Right cardiac atrium (tissue), 5 donors: ENCODE measurements around the gene STARD3. TPM values are rescaled to one million over a fixed set of nuclear protein-coding genes. Genes with fewer than 3 reads are reported as not detected.

Experiments used
- ATAC-seq, 2 donors: fragments of 200-7000 bp; cut with Tn5 transposase; one replicate each; pipeline versions ENCODE4 v1.8.0 to v1.9.1; 2020; ENCODE audit warnings: moderate library complexity in 2 of 2, mild to moderate bottlenecking in 1 of 2
- DNase-seq, 3 donors: peaks; one replicate each; pipeline ENCODE4 v3.0.0-alpha.2; 2020
- H3K27ac ChIP-seq: one replicate; pipeline ENCODE4 v1.5.1; 2013; ENCODE audit warnings: mild to moderate bottlenecking, low read length, control low read depth, moderate library complexity
- H3K27me3 ChIP-seq: one replicate; pipeline ENCODE4 v1.6.1; 2013; ENCODE audit not compliant: control insufficient read depth, insufficient read depth
- H3K4me1 ChIP-seq: one replicate; pipeline ENCODE4 v1.6.1; 2013; ENCODE audit warnings: low read length; ENCODE audit not compliant: control insufficient read depth, insufficient read depth
- H3K4me3 ChIP-seq: one replicate; pipeline ENCODE4 v1.5.1; 2013; ENCODE audit warnings: low read length, control low read depth
- H3K9me3 ChIP-seq: one replicate; pipeline ENCODE4 v1.6.1; 2013; ENCODE audit warnings: low read length; ENCODE audit not compliant: control insufficient read depth
- WGBS: extraction: QIAGEN DNeasy Blood & Tissue Kit; methylation state at CpG from one replicate; pipeline ENCODE4 v1.1.7; 2013; 5-methylcytosine and 5-hydroxymethylcytosine counted together
- intact Hi-C, 4 donors: fragments of 100-400 bp; cut with DNase I; formaldehyde crosslinking; loops; one replicate each; pipeline versions ENCODE4 v1.11.0 to v1.14.0; 2022 to 2023
- polyA plus RNA-seq: library from polyadenylated mRNA; stranded (reverse); fragments of 200-250 nt; gene quantifications from one replicate; pipeline ENCODE4 v1.2.3, GENCODE V29; 2013
- total RNA-seq, 4 donors: library from RNA; stranded (reverse); fragmentation: NEBNext Ultra II Directional; extraction: Animal tissue kit (Norgen Biotek cat#: 25700); gene quantifications; one replicate each; pipeline ENCODE4 v1.2.1, GENCODE V29; 2021
- donor health status: healthy with polysubstance abuse.
- donor health status: DM: no; HTN: yes; CAD: no.
- donor health status: DM: no; HTN: no; CAD: no.
- donor health status: DM: no; HTN: yes; CAD: no; lungs with severe emphysema.
- donor health status: DM: yes; HTN: yes; CAD: no.

STARD3 gene
- total and polyA plus RNA-seq, 5 donors = 19.2 to 26.2 (median 22.7) TPM

DNA sequence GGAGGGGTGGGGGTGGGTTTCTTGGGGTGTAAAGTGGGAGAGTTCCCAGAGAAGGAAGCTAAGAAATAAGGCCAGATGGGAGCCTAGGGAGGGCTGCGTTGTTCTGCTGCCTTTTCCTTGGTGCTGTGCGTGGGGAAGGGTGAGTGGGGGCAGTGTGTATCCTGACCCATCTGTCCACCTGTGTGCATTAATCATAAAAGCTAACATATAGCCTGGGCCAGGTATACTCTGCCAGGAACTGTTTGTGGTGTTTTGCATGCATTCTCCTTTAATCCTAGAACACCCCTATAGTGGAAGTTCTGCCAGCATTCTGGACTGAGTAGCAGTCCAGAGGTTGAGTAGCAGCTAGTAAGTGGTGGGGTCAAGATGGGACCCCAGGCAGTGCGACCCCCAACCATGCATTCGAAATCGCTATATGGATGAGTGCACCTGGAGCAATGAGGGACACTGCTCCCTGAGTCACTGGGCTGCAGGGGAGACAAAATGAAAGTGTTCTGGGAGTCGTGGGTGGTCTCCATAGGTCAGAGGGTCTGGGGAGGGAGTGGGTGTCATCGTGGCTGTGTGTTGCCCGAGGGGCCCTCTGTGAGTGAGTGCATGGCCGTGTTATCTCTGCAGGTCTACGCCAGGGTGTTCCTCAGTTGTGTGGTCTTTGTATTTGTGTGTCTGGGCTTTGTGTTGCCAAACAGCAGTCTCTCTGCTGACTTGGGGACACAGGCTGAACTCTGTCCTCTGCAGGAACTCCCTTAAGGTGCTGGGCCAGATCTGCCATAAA, 64.3 kb downstream of the STARD3 start:
- WGBS = 33% methylated on average over 10 of the region's 10 CpGs
- no peaks in the 10 kb centered on the region for H3K27me3 ChIP-seq
- intact Hi-C loops = loop anchor here in 1 of 4 donors (10.0 kb wide), 1 partner anchor 56 kb away; no protein-coding TSS in a partner anchor
- peaks cover 12% of the 10 kb centered on the region for H3K4me1 ChIP-seq
- ATAC-seq = no peak
- H3K27ac ChIP-seq = peak overlapping the region; percentile 49
- peak overlapping the region; percentile 91 for H3K4me3 ChIP-seq
- H3K9me3 ChIP-seq = no peaks in the 10 kb centered on the region
- DNase-seq = peak in 1 of 3 donors; percentile 26

DNA sequence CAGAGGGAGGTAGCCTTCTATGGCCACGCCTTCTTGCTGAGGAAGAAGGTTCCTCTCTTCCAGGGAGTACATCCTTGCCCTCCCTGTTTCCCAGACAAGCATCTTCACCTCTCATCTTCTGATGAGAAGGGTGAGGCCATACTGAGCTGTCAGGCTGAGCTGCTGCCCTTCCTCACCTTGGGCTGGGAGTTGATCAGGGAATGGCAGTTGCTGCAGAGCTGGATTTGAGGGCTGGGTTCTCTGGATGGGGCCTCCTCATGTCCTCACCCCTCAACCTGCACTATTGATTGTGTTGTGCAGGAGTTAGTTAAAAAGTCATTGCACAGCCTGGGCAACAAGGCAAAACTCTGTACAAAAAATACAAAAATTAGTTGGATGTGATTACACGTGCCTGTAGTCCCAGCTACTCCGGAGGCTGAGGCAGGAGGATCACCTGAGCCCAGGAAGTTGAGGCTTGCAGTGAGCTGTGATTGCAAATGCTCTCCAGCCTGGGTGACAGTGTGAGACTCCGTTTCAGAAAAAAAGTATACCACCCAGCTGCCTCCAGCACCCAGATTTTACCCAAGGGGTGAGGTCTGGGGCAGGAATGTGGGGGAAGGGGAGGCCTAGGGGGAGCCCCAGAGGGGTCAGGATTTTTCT, 65.0 kb downstream of the STARD3 start:
- Histone ChIP-seq H3K27me3 (no peaks in the 10 kb centered on the region), H3K4me1 (peaks cover 12% of the 10 kb centered on the region), H3K27ac (peak overlapping the region; percentile 49), H3K9me3 (no peaks in the 10 kb centered on the region), H3K4me3 (no peak overlapping the region)
- ATAC-seq (no peak), DNase-seq (no peak)
- intact Hi-C loops = loop anchor here in 1 of 4 donors (10.0 kb wide), 1 partner anchor 57 kb away; no protein-coding TSS in a partner anchor
- WGBS = 57% methylated on average over 4 of the region's 4 CpGs

DNA sequence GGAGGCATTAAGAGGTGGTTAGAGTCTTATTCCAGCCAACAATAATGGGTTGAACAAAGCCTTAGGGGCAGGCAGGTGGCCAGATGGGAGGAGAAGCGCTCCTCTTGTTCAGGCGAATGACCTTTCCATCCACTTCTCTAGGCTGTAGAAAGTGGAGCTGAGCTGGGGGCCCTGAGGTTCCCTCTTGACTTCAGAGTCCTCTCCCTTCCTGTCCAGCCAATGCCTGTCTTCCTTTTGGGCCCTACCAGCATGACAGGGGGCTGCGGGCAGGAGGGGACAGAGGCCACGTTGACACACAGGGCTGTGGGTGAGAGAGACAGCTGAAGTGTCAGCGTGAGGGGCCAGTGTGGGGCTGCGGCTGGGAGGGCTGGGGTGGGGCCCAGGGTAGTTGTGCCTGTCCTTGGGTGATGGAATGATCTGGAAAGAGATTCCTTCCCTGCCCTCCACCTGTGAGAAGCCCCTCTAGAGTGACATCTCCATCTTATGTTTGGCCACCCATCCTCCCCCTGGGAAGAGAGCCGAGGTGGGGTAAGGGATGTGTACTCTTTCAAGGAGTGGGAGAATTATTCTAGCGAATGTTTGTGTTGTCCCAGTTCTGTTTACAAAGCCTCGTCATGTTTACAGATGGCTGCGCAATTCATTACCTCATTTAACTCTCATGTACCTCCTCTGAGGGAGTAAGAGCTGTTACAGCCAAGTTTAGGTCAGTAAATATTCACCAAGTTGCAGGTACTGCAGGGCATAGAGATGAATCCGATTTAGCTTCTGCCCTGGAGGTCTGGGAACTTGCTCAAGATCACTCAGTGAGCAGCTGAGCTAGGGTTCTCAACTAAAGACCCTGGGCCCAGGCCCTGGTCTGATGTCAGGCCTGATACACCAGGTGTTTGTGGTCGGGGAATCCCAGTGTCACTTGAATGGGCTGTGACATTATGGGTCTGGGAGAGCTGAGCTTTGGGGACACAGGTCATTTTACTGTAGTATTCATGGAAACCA, 66.3 kb downstream of the STARD3 start:
- Histone ChIP-seq H3K9me3 (no peaks in the 10 kb centered on the region), H3K27ac (peak overlapping the region; percentile 49), H3K4me1 (peaks cover 12% of the 10 kb centered on the region), H3K4me3 (no peak overlapping the region), H3K27me3 (no peaks in the 10 kb centered on the region)
- WGBS = 53% methylated on average over 12 of the region's 12 CpGs
- peak in 1 of 2 donors; percentile 33 for ATAC-seq
- peak in 2 of 3 donors; percentile 28 to 71 for DNase-seq
- intact Hi-C loops = loop anchor here in 1 of 4 donors (10.0 kb wide), 1 partner anchor 58 kb away; no protein-coding TSS in a partner anchor

- no peak overlapping the region for H3K4me3 ChIP-seq
- H3K27me3 ChIP-seq = no peaks in the 10 kb centered on the region
- peaks cover 12% of the 10 kb centered on the region for H3K4me1 ChIP-seq
- ATAC-seq = no peak
- H3K9me3 ChIP-seq = no peaks in the 10 kb centered on the region
- no peak for DNase-seq
- intact Hi-C loops = loop anchor here in 1 of 4 donors (10.0 kb wide), 1 partner anchor 59 kb away; no protein-coding TSS in a partner anchor
- H3K27ac ChIP-seq = peak overlapping the region; percentile 49
- WGBS = 87% methylated on average over 5 of the region's 5 CpGs
These were observed 67.0 kb downstream of the STARD3 start for GRCh38 chr17:39703913-39704312.

DNA sequence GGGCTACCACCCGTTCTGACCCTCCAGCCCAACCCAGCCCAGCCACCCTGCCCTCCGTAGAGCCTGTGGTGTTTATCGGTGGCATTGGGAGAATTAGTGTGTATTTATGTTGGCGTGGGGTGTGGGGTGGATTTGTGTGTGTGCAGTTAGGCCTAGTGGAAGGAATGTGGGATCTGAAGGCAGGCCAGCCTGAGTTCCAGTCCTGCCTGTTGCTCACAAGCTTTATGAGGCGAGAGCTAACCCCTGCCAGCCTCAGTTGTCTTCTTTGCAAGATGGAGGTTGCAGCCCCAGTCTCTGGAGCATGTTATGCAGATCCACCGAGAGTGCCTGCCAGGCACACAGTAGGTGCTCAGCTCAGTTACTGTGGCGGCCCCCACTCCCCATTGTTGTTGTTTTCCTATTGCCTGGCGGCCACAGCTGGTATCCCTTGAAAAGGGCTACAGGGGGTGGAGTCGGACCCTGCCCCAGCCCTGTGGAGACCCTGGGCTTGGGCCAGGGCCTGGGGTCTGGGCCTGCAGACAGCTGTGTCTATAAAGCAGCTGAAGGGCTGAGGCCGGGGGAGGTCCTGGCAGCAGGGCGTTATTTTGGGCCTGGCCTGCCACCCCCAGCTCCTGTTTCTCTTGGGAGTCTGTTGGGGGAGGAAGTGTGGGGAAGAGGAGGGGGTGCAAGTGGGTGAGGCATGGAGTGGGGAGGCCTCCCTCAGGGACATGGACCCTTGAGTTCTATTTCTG, 68.0 kb downstream of the STARD3 start:
- no peak overlapping the region for H3K4me3 ChIP-seq
- ATAC-seq = peak; percentile 5 to 7
- intact Hi-C loops = loop anchor here in 1 of 4 donors (10.0 kb wide), 1 partner anchor 60 kb away; no protein-coding TSS in a partner anchor
- H3K27ac ChIP-seq = peak overlapping the region; percentile 84
- WGBS = 39% methylated on average over 11 of the region's 11 CpGs
- H3K9me3 ChIP-seq = no peaks in the 10 kb centered on the region
- H3K4me1 ChIP-seq = peaks cover 12% of the 10 kb centered on the region
- peak in 1 of 3 donors; percentile 66 for DNase-seq
- no peaks in the 10 kb centered on the region for H3K27me3 ChIP-seq

- DNase-seq (peak in 1 of 3 donors; percentile 71), ATAC-seq (peak; percentile 15 to 36)
- Histone ChIP-seq H3K4me1 (peaks cover 12% of the 10 kb centered on the region), H3K9me3 (no peaks in the 10 kb centered on the region), H3K27ac (peak overlapping the region; percentile 84), H3K27me3 (no peaks in the 10 kb centered on the region), H3K4me3 (no peak overlapping the region)
- intact Hi-C loops = loop anchor here in 1 of 4 donors (10.0 kb wide), 1 partner anchor 61 kb away; no protein-coding TSS in a partner anchor
- WGBS = 65% methylated on average over 12 of the region's 12 CpGs
These were observed 68.9 kb downstream of the STARD3 start for GRCh38 chr17:39705786-39706348.

GRCh38 chr17:39706383-39706782, 69.4 kb downstream of the STARD3 start:
- Histone ChIP-seq H3K4me3 (no peak overlapping the region), H3K9me3 (no peaks in the 10 kb centered on the region), H3K27ac (peak overlapping the region; percentile 84), H3K27me3 (no peaks in the 10 kb centered on the region), H3K4me1 (peaks cover 12% of the 10 kb centered on the region)
- WGBS = 64% methylated on average over 8 of the region's 8 CpGs
- ATAC-seq = no peak
- intact Hi-C loops = loop anchor here in 1 of 4 donors (10.0 kb wide), 1 partner anchor 62 kb away; no protein-coding TSS in a partner anchor
- no peak for DNase-seq

GRCh38 chr17:39706921-39707337, 70.0 kb downstream of the STARD3 start:
- no peak overlapping the region for H3K4me3 ChIP-seq
- intact Hi-C loops = loop anchor here in 1 of 4 donors (10.0 kb wide), 1 partner anchor 62 kb away; no protein-coding TSS in a partner anchor
- WGBS = 78% methylated on average over 7 of the region's 7 CpGs
- peaks cover 9% of the 10 kb centered on the region for H3K4me1 ChIP-seq
- H3K27ac ChIP-seq = no peak overlapping the region
- H3K27me3 ChIP-seq = no peaks in the 10 kb centered on the region
- DNase-seq = no peak
- H3K9me3 ChIP-seq = no peaks in the 10 kb centered on the region
- no peak for ATAC-seq

GRCh38 chr17:39709319-39709997, 72.5 kb downstream of the STARD3 start:
- Histone ChIP-seq H3K27me3 (no peaks in the 10 kb centered on the region), H3K27ac (no peak overlapping the region), H3K9me3 (no peaks in the 10 kb centered on the region), H3K4me3 (no peak overlapping the region), H3K4me1 (peaks cover 7% of the 10 kb centered on the region)
- DNase-seq (no peak), ATAC-seq (no peak)
- intact Hi-C loops = loop anchor here in 1 of 4 donors (10.0 kb wide), 1 partner anchor 65 kb away; no protein-coding TSS in a partner anchor
- 84% methylated on average over 14 of the region's 14 CpGs for WGBS
